Fibroblast of skin of scalp (primary cell): ENCODE results near the gene SMARCA4.
"Not testable (repeated sequence)": the region's sequence is repeated elsewhere in the genome, so short reads cannot be mapped to it uniquely, and the experiment has no call there.

Source experiments
- DNase-seq: peaks from one replicate; pipeline ENCODE4 v3.0.0-alpha.2; 2013

SMARCA4 gene

GRCh38 chr19:11078893-11079292 lies 118.1 kb downstream of the SMARCA4 start:
- DNase-seq: no peak

DNA sequence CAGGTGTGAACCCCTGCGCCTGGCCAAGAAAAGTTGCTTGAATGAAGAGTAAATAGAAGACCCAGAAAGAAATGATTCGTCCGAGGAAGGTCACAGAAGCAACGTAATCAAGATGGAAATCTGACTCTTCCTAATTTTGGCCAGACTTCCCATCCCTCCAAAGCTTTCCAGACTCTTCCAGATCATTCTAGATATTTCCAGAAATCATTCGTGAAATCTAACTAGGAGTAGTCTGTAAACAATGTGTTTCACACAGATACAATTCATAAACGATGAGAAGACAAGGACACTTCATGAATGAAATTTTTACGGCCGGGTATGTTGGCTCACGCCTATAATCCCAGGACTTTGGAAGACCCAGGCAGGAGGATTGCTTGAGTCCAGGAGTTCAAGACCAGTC lies 119.2 kb downstream of the SMARCA4 start:
- DNase-seq: no peak

GRCh38 chr19:11087870-11088505 lies 127.2 kb downstream of the SMARCA4 start:
- no peak for DNase-seq

DNA sequence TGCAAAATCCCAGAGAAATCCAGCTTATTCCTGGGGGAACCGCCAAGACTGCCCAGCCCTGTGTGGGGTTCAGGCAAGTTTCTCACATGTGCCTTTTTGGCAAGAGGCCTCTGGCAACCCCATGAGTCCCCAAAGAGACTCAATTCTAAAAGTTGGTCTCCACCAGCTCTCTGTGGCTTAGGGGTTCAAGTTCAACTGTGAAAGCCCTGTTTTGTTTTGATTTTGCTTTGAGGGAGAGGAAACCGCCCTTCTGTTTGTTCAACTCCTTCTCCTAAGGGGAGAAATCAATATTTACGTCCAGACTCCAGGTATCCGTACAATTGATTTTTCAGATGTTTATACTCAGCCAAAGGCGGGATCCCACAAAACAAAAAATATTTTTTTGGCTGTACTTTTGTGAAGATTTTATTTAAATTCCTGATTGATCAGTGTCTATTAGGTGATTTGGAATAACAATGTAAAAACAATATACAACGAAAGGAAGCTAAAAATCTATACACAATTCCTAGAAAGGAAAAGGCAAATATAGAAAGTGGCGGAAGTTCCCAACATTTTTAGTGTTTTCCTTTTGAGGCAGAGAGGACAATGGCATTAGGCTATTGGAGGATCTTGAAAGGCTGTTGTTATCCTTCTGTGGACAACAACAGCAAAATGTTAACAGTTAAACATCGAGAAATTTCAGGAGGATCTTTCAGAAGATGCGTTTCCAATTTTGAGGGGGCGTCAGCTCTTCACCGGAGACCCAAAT lies 127.8 kb downstream of the SMARCA4 start:
- DNase-seq: peak; percentile 9

- DNase-seq: peak; percentile 89
Measured at GRCh38 chr19:11089254-11090013, 128.6 kb downstream of the SMARCA4 start, which contains the start of gene LDLR. Gene LDLR, plus strand, starts transcription at chr19:11089463. Its CDS starts 86 bp downstream, at chr19:11089549.

GRCh38 chr19:11090014-11090263 lies 129.1 kb downstream of the SMARCA4 start:
- not testable (repeated sequence) for DNase-seq

DNA sequence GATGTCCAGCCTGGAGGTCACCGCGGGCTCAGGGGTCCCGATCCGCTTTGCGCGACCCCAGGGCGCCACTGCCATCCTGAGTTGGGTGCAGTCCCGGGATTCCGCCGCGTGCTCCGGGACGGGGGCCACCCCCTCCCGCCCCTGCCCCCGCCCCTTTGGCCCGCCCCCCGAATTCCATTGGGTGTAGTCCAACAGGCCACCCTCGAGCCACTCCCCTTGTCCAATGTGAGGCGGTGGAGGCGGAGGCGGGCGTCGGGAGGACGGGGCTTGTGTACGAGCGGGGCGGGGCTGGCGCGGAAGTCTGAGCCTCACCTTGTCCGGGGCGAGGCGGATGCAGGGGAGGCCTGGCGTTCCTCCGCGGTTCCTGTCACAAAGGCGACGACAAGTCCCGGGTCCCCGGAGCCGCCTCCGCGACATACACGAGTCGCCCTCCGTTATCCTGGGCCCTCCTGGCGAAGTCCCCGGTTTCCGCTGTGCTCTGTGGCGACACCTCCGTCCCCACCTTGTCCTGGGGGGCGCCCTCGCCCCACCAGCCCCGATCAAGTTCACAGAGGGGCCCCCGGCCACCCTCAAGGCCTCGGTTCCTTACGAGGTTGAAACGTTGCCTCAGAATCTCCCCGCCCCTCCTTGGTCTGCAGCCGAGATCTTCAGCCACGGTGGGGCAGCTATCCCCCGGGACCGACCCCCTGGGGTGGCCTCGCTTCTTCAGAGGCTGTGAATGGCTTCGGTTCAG lies 129.6 kb downstream of the SMARCA4 start:
- DNase-seq: peak; percentile 97

- DNase-seq: no peak
Measured at GRCh38 chr19:11090997-11091702, 130.3 kb downstream of the SMARCA4 start.

GRCh38 chr19:11091703-11092153 lies 130.9 kb downstream of the SMARCA4 start:
- DNase-seq: peak; percentile 89

DNA sequence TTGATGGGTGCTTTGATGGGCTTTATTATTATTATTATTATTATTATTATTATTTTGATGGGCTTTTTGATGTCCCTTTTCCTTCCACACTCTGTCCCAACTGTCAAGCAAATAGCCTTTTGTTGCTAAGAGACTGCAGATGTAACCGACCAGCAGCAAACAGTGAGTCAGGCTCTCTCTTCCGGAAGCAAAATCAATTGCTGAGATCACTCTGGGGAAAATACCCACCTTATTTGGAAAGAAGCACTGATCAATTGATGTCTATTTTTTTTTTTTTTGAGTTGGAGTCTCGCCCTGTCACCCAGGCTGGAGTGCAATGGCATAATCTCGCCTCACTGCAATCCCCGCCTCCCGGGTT lies 131.3 kb downstream of the SMARCA4 start:
- DNase-seq: peak; percentile 55

GRCh38 chr19:11093689-11094238 lies 132.9 kb downstream of the SMARCA4 start:
- DNase-seq: no peak

DNA sequence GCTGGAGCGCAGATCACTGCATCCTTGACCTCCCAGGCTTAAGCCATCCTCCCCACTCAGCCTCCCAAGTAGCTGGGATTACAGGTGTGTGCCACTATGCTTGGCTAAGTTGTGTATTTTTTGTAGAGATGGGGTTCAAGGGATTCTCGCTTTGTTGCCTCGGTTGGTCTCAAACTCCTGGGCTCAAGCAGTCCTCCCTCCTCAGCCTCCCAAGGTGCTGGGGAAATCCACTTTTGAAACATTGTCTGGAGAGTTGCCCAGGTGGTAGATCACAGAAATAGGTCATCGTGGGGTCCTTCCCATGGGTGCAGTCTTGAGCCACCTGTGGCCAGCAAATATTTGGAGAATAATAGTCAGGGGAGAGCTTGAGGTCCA lies 133.7 kb downstream of the SMARCA4 start:
- no peak for DNase-seq

DNA sequence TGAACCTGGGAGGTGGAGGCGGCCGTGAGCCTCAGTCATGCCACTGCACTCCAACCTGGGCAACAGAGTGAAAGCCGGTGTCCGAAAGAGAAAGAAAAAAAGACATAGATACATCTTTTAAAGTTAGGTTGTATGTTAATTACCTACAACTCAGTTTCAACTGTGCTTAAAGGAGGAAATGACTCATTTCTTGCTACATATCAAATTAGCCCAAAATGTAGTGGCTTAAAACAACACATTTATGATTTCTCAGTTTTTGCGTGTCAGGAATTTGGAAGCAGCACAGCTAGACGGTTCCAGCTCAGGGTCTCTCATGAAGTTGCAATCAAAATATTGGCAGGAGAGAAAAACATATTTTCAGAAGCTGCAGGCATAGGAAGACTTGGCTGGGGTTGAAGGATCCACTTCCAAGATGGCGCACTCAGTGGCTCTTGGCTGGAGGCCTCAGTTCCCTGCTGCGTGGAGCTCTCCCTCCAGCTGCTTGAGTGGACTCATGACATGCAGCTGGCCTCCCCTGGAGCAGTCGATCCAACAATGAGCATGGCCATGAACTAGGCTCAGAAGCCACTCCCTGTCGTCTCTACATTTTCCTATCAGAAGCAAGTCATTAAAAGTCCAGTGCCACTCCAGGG lies 135.5 kb downstream of the SMARCA4 start:
- peak; percentile 79 for DNase-seq

DNA sequence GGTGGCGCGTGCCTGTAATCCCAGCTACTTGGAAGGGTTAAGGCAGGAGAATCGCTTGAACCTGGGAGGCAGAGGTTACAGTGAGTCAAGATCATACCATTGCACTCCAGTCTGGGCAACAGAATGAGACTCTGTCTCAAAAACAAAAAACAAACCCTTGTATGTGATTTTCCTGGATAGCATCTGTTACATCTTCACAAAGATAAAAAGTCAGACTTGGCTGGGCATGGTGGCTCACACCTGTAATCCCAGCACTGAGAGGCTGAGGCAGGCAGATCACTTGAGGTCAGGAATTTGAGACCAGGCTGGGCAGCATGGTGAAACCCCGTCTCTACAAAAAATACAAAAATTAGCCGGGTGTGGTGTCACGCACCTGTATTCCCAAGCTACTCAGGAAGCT lies 136.5 kb downstream of the SMARCA4 start:
- not testable (repeated sequence) for DNase-seq

GRCh38 chr19:11098327-11098726 lies 137.5 kb downstream of the SMARCA4 start:
- DNase-seq: no peak

- DNase-seq: no peak
Measured at GRCh38 chr19:11098861-11099260, 138.0 kb downstream of the SMARCA4 start.

DNA sequence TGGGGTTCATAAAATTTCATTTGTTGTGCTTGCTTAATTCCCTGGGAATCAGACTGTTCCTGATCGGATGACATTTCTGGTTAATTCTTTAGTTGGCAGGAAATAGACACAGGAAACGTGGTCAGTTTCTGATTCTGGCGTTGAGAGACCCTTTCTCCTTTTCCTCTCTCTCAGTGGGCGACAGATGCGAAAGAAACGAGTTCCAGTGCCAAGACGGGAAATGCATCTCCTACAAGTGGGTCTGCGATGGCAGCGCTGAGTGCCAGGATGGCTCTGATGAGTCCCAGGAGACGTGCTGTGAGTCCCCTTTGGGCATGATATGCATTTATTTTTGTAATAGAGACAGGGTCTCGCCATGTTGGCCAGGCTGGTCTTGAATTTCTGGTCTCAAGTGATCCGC lies 139.2 kb downstream of the SMARCA4 start:
- DNase-seq: no peak

DNA sequence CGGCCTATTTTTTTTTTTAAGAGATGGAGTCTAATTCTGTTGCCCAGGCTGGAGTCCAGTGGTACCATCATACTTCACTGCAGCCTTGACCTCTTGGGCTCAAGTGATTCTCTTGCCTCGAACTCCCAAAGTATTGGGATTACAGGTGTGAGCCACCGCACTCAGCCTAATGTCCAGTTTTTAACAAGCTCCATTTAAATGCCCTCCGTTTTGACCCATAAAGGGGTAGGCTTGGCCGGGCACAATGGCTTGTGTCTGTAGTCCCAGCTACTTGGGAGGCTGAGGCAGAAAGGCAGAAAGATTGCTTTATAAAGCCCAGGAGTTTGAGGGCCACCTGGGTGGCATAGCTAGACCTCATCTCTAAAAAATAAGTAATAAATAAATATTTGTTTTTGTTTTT lies 140.2 kb downstream of the SMARCA4 start:
- no peak for DNase-seq

DNA sequence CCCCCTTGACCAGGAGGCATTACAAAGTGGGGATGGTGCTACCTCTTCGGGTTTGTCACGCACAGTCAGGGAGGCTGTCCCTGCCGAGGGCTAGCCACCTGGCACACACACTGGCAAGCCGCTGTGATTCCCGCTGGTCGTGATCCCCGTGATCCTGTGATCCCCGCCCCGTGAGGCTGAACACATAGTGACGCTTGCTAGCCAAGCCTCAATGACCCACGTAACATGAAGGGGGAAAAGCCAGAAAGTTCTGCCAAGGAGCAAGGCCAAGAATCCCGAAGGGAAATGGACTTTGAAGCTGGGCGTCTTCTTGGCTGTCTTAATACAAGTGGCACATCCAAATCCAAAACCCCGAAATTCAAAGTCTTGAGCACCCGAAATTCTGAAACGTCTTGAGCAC lies 142.1 kb downstream of the SMARCA4 start:
- no peak for DNase-seq

- DNase-seq: not testable (repeated sequence)
Measured at GRCh38 chr19:11103667-11104066, 142.8 kb downstream of the SMARCA4 start.

GRCh38 chr19:11105014-11105636 lies 144.3 kb downstream of the SMARCA4 start:
- DNase-seq: no peak
